AG04450 (cell line): Measurements from ENCODE around the gene C14orf39. TPM values are rescaled to one million over a fixed set of nuclear protein-coding genes. Genes with fewer than 3 reads are reported as not detected.

Experiments used
- CTCF ChIA-PET: fragments of 300-600, 350-600 bp; formaldehyde crosslinking; extraction: SDS; loops from one replicate; lab custom pipeline; 2022; ENCODE audit warnings: antibody characterized with exemption, inconsistent platforms; lab: Charles Lee
- POLR2A ChIA-PET: fragments of 350-600 bp; formaldehyde crosslinking; extraction: SDS; loops from one replicate; lab custom pipeline; 2021; ENCODE audit warnings: antibody characterized with exemption, inconsistent platforms; lab: Yijun Ruan, JAX
- DNase-seq: peaks from one replicate; pipeline ENCODE4 v3.0.0-alpha.2; 2011; ENCODE audit warnings: low read depth, low spot score
- H3K27ac ChIP-seq: one replicate; pipeline ENCODE4 v1.5.1; 2012; ENCODE audit warnings: low read depth, low read length, control low read depth
- H3K27me3 ChIP-seq: one replicate; pipeline ENCODE4 v1.6.0; 2012; ENCODE audit warnings: low read length; ENCODE audit not compliant: control insufficient read depth, insufficient read depth
- H3K4me3 ChIP-seq: 2 replicates; pipeline ENCODE4 v1.5.1; 2011; ENCODE audit warnings: mild to moderate bottlenecking, low read depth, low read length, control low read depth
- H3K9me3 ChIP-seq: 2 replicates; pipeline ENCODE4 v1.5.1; 2012; ENCODE audit warnings: low read length; ENCODE audit not compliant: control insufficient read depth, insufficient read depth
- CTCF ChIP-seq: IDR thresholded peaks from 2 replicates; pipeline ENCODE4 v1.5.1; 2011; ENCODE audit warnings: low read depth, low read length, control low read depth, inconsistent platforms
- polyA plus RNA-seq: library from polyadenylated mRNA; depleted of rRNA; stranded (reverse); fragments of >200 nt; gene quantifications from 2 replicates; pipeline ENCODE4 v1.2.3, GENCODE V29; 2011

C14orf39 gene
- polyA plus RNA-seq, 1 experiment, result 0.22 TPM

GRCh38 chr14:60510254-60510950 lies 24.5 kb upstream of the C14orf39 start:
- no peak for TF ChIP-seq CTCF
- H3K4me3 ChIP-seq, result no peak overlapping the region
- DNase-seq, result no peak
- CTCF ChIA-PET, result interaction anchor here (1.4 kb wide), 1 partner anchor 161 kb away, joined by 3 read pairs; no protein-coding TSS in a partner anchor
- H3K27me3 ChIP-seq, result peaks cover 96% of the 10 kb centered on the region
- no peak overlapping the region for H3K27ac ChIP-seq
- POLR2A ChIA-PET, result no interaction called here
- peaks cover 18% of the 10 kb centered on the region; the same call in 1 of the 2 replicates for H3K9me3 ChIP-seq

- Histone ChIP-seq H3K27me3 (peaks cover 96% of the 10 kb centered on the region), H3K27ac (no peak overlapping the region), H3K9me3 (peaks cover 18% of the 10 kb centered on the region; the same call in 1 of the 2 replicates), H3K4me3 (no peak overlapping the region)
- no peak for TF ChIP-seq CTCF
- POLR2A ChIA-PET, result no interaction called here
- CTCF ChIA-PET, result no interaction called here
- no peak for DNase-seq
Measured at GRCh38 chr14:60509438-60510253, 23.8 kb upstream of the C14orf39 start.

- POLR2A ChIA-PET, result no interaction called here
- H3K9me3 ChIP-seq, result peaks cover 18% of the 10 kb centered on the region; the same call in 1 of the 2 replicates
- H3K27ac ChIP-seq, result no peak within 1 kb of the TSS
- no peak for DNase-seq
- H3K27me3 ChIP-seq, result peaks cover 89% of the 10 kb centered on the region
- H3K4me3 ChIP-seq, result no peak within 1 kb of the TSS
- no peak for TF ChIP-seq CTCF
- CTCF ChIA-PET, result no interaction called here
Measured at GRCh38 chr14:60508707-60509437, 23.0 kb upstream of the C14orf39 start, which contains the start of gene SIX6. SIX6 (plus strand) TSS chr14:60509146; CDS start chr14:60509399, 253 bp downstream.

- peaks cover 18% of the 10 kb centered on the region; the same call in 1 of the 2 replicates for H3K9me3 ChIP-seq
- no peak for DNase-seq
- no peak overlapping the region for H3K4me3 ChIP-seq
- H3K27ac ChIP-seq, result no peak overlapping the region
- ChIA-PET POLR2A (no interaction called here), CTCF (no interaction called here)
- peaks cover 84% of the 10 kb centered on the region for H3K27me3 ChIP-seq
- no peak for TF ChIP-seq CTCF
Measured at GRCh38 chr14:60508363-60508706, 22.5 kb upstream of the C14orf39 start.
